Measurements from ENCODE around the gene MCOLN2. TPM values are rescaled to one million over a fixed set of nuclear protein-coding genes. Genes with fewer than 3 reads are reported as not detected.

Gene MCOLN2
- total and polyA plus RNA-seq, 2 of the 13 experiments (the other 11 are each of a cell fraction or from before 2014, with no cell fraction given) = not detected

DNA sequence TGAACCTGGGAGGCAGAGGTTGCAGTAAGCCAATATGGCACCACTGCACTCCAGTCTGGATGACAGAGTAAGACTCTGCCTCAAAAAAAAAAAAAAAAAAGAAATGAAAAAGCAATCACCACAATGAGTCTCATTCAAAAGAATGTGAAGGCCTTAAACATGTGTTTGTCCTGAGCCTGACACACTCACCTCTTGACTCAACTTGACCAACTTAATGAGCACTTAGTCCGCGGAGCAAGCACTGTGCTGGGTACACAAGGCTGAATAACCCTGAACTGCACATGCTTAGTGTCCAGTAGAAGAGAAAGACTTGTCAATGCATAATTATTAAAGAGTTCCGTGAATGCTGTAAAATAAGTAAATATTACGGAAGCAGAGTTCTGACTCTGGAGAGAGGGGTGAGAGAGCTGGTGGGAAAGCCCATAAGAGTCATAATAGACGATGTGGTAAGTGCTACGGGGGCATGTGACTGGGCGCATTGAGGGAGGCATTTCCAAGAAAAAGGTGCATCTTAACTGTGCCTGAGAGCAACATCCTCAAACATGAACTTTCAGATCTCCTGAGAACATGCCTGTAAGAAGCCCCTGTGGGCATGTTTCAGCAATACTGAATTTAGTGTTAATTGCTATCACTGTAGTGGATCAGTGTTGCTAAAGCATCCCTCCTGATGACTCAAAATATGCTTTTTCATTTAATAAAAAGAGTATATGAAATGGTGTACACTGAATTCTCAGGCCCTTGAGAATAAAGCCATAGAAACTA lies 27.2 kb downstream of the MCOLN2 start:
- Histone ChIP-seq H3K27ac (ENCODE audit: extremely low read length, insufficient read depth, low read length) (no peak overlapping the region), H3K79me2 (ENCODE audit: insufficient read depth, low read length) (no peaks in the 10 kb centered on the region), H3K36me3 (replicated peaks in 1 of 2; ENCODE audit: control insufficient read depth in 1 of 2, insufficient read depth in 2 of 2, low read length in 2 of 2) (no peaks in the 10 kb centered on the region), H3K4me3 (replicated peaks in 1 of 3; ENCODE audit: insufficient read depth in 1 of 3, low read depth in 2 of 3, low read length in 3 of 3) (no peak overlapping the region), H4K20me1 (ENCODE audit: insufficient read depth, low read length) (no peaks in the 10 kb centered on the region), H3K4me2 (ENCODE audit: low read depth, low read length) (no peak overlapping the region), H3K4me1 (ENCODE audit: insufficient read depth, low read length) (no peaks in the 10 kb centered on the region), H3K9ac (ENCODE audit: insufficient read depth, low read depth, low read length) (no peak overlapping the region), H3K9me3 (ENCODE audit: low read length) (no peaks in the 10 kb centered on the region), H3K27me3 (ENCODE audit: control insufficient read depth in 1 of 2, insufficient read depth in 2 of 2, low read length in 2 of 2) (no peaks in the 10 kb centered on the region), H2AFZ (ENCODE audit: low read length) (no peak overlapping the region)
- in situ Hi-C loops (cut with HindIII; ENCODE audit: extremely low pct_ligation_motif_present, low pct_unique_long_range_greater_than_20kb) (no loop called here), intact Hi-C loops (cut with micrococcal nuclease; ENCODE audit: unreplicated experiment) (no loop called here)
- TF ChIP-seq RAD51 (IDR thresholded peaks at IDR 0.05; ENCODE audit: borderline replicate concordance) (no peak), HDAC6 (IDR thresholded peaks at IDR 0.05; ENCODE audit: low read depth, low read length) (no peak), ZNF143 (CRISPR knock-in tag; IDR thresholded peaks at IDR 0.05) (no peak), ERF (CRISPR knock-in tag; IDR thresholded peaks at IDR 0.05) (no peak), ZSCAN22 (CRISPR knock-in tag; IDR thresholded peaks at IDR 0.05) (no peak), RELA (CRISPR knock-in tag; IDR thresholded peaks at IDR 0.05) (no peak), ZBTB8A (CRISPR knock-in tag; IDR thresholded peaks at IDR 0.05; ENCODE audit: borderline replicate concordance, low read depth) (no peak), EED (CRISPR knock-in tag; IDR thresholded peaks at IDR 0.05) (no peak), ZNF407 (CRISPR knock-in tag; IDR thresholded peaks at IDR 0.05; ENCODE audit: not compliant biosample characterization) (no peak)
- TF ChIP-seq, protein P1, sequence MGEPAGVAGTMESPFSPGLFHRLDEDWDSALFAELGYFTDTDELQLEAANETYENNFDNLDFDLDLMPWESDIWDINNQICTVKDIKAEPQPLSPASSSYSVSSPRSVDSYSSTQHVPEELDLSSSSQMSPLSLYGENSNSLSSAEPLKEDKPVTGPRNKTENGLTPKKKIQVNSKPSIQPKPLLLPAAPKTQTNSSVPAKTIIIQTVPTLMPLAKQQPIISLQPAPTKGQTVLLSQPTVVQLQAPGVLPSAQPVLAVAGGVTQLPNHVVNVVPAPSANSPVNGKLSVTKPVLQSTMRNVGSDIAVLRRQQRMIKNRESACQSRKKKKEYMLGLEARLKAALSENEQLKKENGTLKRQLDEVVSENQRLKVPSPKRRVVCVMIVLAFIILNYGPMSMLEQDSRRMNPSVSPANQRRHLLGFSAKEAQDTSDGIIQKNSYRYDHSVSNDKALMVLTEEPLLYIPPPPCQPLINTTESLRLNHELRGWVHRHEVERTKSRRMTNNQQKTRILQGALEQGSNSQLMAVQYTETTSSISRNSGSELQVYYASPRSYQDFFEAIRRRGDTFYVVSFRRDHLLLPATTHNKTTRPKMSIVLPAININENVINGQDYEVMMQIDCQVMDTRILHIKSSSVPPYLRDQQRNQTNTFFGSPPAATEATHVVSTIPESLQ (CRISPR knock-in tag; conservative IDR thresholded peaks at IDR 0.05) = no peak
- TF ChIP-seq, protein P2, sequence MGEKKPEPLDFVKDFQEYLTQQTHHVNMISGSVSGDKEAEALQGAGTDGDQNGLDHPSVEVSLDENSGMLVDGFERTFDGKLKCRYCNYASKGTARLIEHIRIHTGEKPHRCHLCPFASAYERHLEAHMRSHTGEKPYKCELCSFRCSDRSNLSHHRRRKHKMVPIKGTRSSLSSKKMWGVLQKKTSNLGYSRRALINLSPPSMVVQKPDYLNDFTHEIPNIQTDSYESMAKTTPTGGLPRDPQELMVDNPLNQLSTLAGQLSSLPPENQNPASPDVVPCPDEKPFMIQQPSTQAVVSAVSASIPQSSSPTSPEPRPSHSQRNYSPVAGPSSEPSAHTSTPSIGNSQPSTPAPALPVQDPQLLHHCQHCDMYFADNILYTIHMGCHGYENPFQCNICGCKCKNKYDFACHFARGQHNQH (CRISPR knock-in tag; IDR thresholded peaks at IDR 0.05) = no peak
- DNase-seq (ENCODE audit: low spot score) (no peak), FAIRE-seq (no peak), ATAC-seq (no peak)
- CTCF ChIA-PET (ENCODE audit: low intra/inter-chr PET ratio, low total read pairs) = no interaction called here
- BruUV-seq (replicated peaks) = no TSS peak
- 40% methylated on average over 7 of the region's 7 CpGs for WGBS (ENCODE audit: low lambda C conversion rate)
- POLR2A ChIA-PET = no interaction called here

Measured in HepG2 (cell line).